Right cardiac atrium (tissue), 5 donors: ENCODE results near the gene ADAMTS14. TPM values are rescaled to one million over a fixed set of nuclear protein-coding genes. Genes with fewer than 3 reads are reported as not detected.

ENCODE experiments used
- ATAC-seq, 2 donors: fragments of 200-7000 bp; cut with Tn5 transposase; one replicate each; pipeline versions ENCODE4 v1.8.0 to v1.9.1; 2020; ENCODE audit warnings: moderate library complexity in 2 of 2, mild to moderate bottlenecking in 1 of 2
- DNase-seq, 3 donors: peaks; one replicate each; pipeline ENCODE4 v3.0.0-alpha.2; 2020
- H3K27ac ChIP-seq: one replicate; pipeline ENCODE4 v1.5.1; 2013; ENCODE audit warnings: mild to moderate bottlenecking, low read length, control low read depth, moderate library complexity
- H3K27me3 ChIP-seq: one replicate; pipeline ENCODE4 v1.6.1; 2013; ENCODE audit not compliant: control insufficient read depth, insufficient read depth
- H3K4me1 ChIP-seq: one replicate; pipeline ENCODE4 v1.6.1; 2013; ENCODE audit warnings: low read length; ENCODE audit not compliant: control insufficient read depth, insufficient read depth
- H3K4me3 ChIP-seq: one replicate; pipeline ENCODE4 v1.5.1; 2013; ENCODE audit warnings: low read length, control low read depth
- H3K9me3 ChIP-seq: one replicate; pipeline ENCODE4 v1.6.1; 2013; ENCODE audit warnings: low read length; ENCODE audit not compliant: control insufficient read depth
- WGBS: extraction: QIAGEN DNeasy Blood & Tissue Kit; methylation state at CpG from one replicate; pipeline ENCODE4 v1.1.7; 2013; 5-methylcytosine and 5-hydroxymethylcytosine counted together
- intact Hi-C, 4 donors: fragments of 100-400 bp; cut with DNase I; formaldehyde crosslinking; loops; one replicate each; pipeline versions ENCODE4 v1.11.0 to v1.14.0; 2022 to 2023
- polyA plus RNA-seq: library from polyadenylated mRNA; stranded (reverse); fragments of 200-250 nt; gene quantifications from one replicate; pipeline ENCODE4 v1.2.3, GENCODE V29; 2013
- total RNA-seq, 4 donors: library from RNA; stranded (reverse); fragmentation: NEBNext Ultra II Directional; extraction: Animal tissue kit (Norgen Biotek cat#: 25700); gene quantifications; one replicate each; pipeline ENCODE4 v1.2.1, GENCODE V29; 2021
- donor health status: healthy with polysubstance abuse.
- donor health status: DM: no; HTN: yes; CAD: no.
- donor health status: DM: no; HTN: no; CAD: no.
- donor health status: DM: no; HTN: yes; CAD: no; lungs with severe emphysema.
- donor health status: DM: yes; HTN: yes; CAD: no.

The ADAMTS14 gene
- total and polyA plus RNA-seq, 5 donors = 0.03 to 0.36 (median 0.14) TPM

DNA sequence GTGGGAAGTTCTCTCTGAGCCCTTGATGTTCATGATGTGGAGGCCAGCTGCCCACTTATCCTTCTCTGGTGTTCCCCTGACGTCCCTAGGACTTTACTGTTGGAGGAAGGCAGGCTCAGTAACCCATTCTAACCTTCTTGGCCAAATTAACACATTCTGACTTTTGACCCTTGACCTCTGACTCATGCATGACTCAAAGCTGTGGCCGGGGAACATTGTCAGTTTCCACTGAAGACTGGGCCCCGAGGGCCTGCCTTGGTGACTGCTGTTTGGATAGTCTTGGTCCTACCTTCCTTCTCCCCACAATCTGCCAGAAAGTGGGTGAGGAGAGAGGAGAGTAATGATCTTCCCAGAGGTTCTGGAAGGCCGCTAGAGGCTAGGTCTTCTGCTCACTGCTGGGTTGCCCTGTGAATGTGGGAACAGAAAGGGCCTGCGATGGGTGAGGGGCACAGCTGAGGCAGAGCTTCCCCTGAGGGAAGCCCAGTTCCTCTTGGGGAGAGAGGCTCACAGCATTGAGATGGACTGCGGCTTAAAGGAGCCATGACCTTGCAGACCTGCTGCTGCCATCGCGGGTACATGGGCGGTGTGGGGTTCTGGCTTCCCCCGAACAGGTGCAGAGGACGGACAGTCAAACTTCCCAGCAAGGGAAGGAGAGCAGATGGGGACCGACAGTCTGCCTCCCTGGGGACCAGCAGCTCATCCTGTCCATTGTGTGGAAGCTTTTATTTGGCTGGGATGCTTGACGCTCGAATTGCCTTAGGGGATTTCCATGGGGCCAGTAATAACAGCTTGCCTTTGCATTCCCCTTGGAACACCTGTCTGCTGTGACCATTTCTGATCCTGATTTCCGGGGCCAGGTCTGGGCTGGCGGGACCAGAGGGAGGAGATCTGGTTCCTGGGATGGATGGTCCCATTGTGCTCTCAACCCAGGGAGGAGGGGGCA lies 43.8 kb downstream of the ADAMTS14 start:
- no peak overlapping the region for H3K4me3 ChIP-seq
- WGBS = 65% methylated on average over 16 of the region's 16 CpGs
- H3K27ac ChIP-seq = no peak overlapping the region
- no peaks in the 10 kb centered on the region for H3K27me3 ChIP-seq
- H3K4me1 ChIP-seq = peaks cover 1% of the 10 kb centered on the region
- H3K9me3 ChIP-seq = no peaks in the 10 kb centered on the region
- intact Hi-C loops = no loop called here
- DNase-seq (no peak), ATAC-seq (peak in 1 of 2 donors; percentile 11)

DNA sequence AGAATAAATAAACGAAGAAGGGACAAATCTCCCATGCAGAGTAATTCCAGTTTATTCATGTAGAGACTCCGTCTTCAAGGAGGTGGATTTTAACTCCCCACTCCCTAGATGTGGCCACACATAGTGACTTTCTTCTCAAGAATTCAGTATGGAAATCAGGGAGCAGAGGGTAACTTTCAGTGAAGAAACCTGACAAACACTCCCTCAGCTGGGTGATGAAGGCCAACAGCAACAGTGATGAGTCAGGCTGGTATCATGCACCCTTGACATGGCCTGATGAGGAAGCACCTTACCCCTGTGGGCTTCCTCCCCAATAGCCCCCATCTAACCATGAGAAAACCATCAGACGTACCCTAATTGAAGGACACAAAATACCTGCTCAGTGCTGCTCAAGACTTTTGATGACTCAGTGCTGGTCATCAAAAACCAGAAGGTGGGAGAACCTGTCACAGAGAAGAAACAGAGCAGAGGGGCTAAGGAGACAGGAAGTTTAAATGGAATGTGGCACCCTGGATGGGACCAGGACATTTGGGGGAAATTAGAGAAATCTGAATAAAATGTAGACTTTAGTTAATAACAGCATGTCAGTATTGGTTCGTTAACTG lies 50.6 kb downstream of the ADAMTS14 start:
- DNase-seq (no peak), ATAC-seq (no peak)
- Histone ChIP-seq H3K27ac (no peak overlapping the region), H3K4me1 (no peaks in the 10 kb centered on the region), H3K4me3 (no peak overlapping the region), H3K9me3 (no peaks in the 10 kb centered on the region), H3K27me3 (no peaks in the 10 kb centered on the region)
- intact Hi-C loops = no loop called here
- WGBS = 95% methylated on average over 4 of the region's 4 CpGs

DNA sequence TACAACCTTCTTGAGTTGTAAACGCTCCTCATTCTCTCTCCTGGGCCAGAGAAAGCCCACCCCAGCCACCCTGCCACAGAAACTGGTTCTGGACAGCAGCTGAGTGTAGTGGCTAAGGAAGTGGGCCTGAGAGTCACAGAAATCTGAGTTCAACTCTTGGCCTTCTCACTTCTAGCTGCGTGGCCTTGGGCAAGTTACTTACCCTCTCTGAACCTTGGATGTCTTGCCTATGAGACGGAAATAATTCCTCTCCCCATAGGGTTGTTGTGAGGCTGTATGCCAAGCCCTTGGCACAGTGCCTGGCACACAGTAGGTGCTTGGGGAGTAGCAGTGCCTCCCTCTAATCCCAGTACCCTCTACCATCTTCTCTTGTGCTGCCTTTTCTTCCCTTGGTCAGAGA lies 51.5 kb downstream of the ADAMTS14 start:
- 97% methylated on average over 3 of the region's 3 CpGs for WGBS
- Histone ChIP-seq H3K4me1 (no peaks in the 10 kb centered on the region), H3K9me3 (no peaks in the 10 kb centered on the region), H3K27ac (no peak overlapping the region), H3K27me3 (no peaks in the 10 kb centered on the region), H3K4me3 (no peak overlapping the region)
- ATAC-seq (no peak), DNase-seq (peak in 1 of 3 donors; percentile 10)
- intact Hi-C loops = no loop called here

DNA sequence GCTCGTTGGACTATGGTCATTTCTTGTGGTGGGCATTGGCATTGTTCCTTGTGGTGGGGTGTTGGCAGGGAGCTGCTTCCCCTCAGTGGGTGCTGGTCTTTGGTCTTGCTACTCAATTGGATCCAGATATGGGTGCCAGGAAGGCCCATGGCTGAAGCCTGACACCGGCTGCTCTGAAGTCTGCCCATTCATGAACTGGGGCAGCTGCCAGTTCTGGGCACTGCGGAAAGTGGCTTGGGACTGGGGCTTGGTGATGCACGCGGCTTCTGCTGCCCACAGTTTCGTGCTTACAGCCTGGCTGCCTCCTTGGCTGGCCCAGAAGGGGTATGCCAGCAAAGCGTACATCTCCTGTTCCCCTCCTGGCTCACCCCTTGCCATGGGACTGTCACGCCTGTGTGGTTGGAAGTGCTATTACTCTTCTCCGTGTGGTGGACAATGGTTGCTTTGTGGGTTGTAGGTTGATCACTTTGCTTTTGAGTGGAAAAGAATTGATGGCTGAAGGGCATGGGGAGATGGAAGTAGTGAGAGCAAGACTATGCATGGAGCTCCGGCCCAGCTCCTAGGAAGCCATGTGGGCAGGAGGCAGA lies 54.7 kb downstream of the ADAMTS14 start:
- no peak overlapping the region for H3K27ac ChIP-seq
- ATAC-seq (no peak), DNase-seq (peak in 1 of 3 donors; percentile 15)
- no peaks in the 10 kb centered on the region for H3K4me1 ChIP-seq
- no peaks in the 10 kb centered on the region for H3K9me3 ChIP-seq
- no peak overlapping the region for H3K4me3 ChIP-seq
- intact Hi-C loops = no loop called here
- no peaks in the 10 kb centered on the region for H3K27me3 ChIP-seq
- WGBS = 87% methylated on average over 10 of the region's 10 CpGs

GRCh38 chr10:70728328-70728727 lies 56.0 kb downstream of the ADAMTS14 start:
- H3K27ac ChIP-seq = no peak overlapping the region
- intact Hi-C loops = no loop called here
- H3K9me3 ChIP-seq = no peaks in the 10 kb centered on the region
- no peak overlapping the region for H3K4me3 ChIP-seq
- peak in 1 of 2 donors; percentile 46 for ATAC-seq
- no peaks in the 10 kb centered on the region for H3K27me3 ChIP-seq
- 73% methylated on average over 2 of the region's 2 CpGs for WGBS
- no peak for DNase-seq
- H3K4me1 ChIP-seq = no peaks in the 10 kb centered on the region

DNA sequence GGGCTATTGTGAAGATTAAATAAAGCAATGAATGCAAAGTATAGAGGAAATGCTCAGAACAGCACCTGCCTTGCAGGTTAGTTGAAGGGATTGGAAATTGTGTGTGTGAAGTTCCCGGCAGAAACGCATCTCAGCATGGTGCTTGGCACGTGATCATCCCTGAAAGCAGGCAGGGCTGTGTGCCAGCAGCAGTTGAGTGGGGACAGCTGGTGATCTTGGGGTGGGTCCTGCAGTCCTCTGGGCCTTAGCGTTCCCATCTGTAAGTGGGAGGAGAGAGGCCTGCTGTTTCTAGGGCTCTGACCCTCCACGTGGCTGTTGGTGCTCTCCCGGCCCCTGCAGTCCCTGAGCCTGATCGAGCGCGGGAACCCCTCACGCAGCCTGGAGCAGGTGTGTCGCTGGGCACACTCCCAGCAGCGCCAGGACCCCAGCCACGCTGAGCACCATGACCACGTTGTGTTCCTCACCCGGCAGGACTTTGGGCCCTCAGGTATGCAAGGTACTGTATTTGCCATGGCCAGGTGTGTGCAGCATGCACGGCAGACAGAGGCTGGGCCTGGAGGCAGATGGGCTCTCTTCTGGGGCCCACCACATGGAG lies 57.6 kb downstream of the ADAMTS14 start:
- H3K4me1 ChIP-seq = no peaks in the 10 kb centered on the region
- no peak overlapping the region for H3K4me3 ChIP-seq
- WGBS = 66% methylated on average over 16 of the region's 16 CpGs
- H3K9me3 ChIP-seq = no peaks in the 10 kb centered on the region
- intact Hi-C loops = no loop called here
- ATAC-seq (peak in 1 of 2 donors; percentile 12), DNase-seq (peak in 1 of 3 donors; percentile 68)
- H3K27me3 ChIP-seq = no peaks in the 10 kb centered on the region
- H3K27ac ChIP-seq = no peak overlapping the region

GRCh38 chr10:70730955-70731354 lies 58.6 kb downstream of the ADAMTS14 start:
- Histone ChIP-seq H3K9me3 (no peaks in the 10 kb centered on the region), H3K27me3 (no peaks in the 10 kb centered on the region), H3K27ac (no peak overlapping the region), H3K4me1 (no peaks in the 10 kb centered on the region), H3K4me3 (no peak overlapping the region)
- DNase-seq (no peak), ATAC-seq (no peak)
- 88% methylated on average over 2 of the region's 2 CpGs for WGBS
- intact Hi-C loops = no loop called here

DNA sequence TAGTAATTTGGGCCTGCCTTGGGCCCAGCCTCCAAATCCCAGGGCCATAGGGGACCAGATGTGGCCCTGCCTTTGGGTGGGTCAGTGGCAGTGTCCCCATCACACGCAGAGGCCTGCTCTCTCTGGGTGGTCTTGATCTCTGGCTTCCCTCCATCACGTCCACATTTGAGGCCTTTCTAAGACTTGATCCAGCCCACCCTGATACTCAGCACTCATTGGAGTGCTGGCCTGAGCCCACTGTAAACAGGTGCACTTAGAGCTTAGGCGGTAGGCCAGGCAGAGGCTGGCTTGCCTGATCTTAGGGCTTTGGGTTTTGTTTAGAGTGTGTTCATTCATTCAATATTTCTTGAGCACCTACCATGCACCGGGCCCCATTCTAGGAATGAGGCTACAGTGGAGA lies 60.3 kb downstream of the ADAMTS14 start:
- Histone ChIP-seq H3K4me1 (no peaks in the 10 kb centered on the region), H3K9me3 (no peaks in the 10 kb centered on the region), H3K27ac (no peak overlapping the region), H3K4me3 (no peak overlapping the region), H3K27me3 (no peaks in the 10 kb centered on the region)
- ATAC-seq (no peak), DNase-seq (peak in 1 of 3 donors; percentile 4)
- intact Hi-C loops = no loop called here
- 96% methylated on average over 4 of the region's 4 CpGs for WGBS

DNA sequence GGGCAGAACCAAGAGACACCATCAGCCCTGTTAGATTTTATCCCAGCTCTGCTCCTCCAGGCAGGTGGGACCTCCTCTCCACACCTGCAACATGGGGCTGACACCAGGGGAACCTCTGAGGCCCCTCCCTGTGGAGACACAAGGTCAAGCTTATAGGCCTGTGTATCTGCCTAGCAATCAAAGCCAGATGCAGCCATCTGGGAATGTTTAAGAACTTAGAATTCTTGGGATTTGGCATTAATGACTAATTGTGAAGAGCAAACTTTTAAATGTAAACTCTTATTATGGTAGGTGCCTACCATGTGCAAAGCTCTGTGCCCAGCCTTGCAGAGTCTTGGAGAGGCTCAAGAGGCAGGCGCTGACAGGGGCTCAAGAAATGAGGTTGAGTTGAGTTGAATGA lies 60.7 kb downstream of the ADAMTS14 start:
- DNase-seq (no peak), ATAC-seq (no peak)
- WGBS = 100% methylated on average over 1 of the region's 1 CpG
- Histone ChIP-seq H3K9me3 (no peaks in the 10 kb centered on the region), H3K4me3 (no peak overlapping the region), H3K27ac (no peak overlapping the region), H3K27me3 (no peaks in the 10 kb centered on the region), H3K4me1 (no peaks in the 10 kb centered on the region)
- intact Hi-C loops = no loop called here

DNA sequence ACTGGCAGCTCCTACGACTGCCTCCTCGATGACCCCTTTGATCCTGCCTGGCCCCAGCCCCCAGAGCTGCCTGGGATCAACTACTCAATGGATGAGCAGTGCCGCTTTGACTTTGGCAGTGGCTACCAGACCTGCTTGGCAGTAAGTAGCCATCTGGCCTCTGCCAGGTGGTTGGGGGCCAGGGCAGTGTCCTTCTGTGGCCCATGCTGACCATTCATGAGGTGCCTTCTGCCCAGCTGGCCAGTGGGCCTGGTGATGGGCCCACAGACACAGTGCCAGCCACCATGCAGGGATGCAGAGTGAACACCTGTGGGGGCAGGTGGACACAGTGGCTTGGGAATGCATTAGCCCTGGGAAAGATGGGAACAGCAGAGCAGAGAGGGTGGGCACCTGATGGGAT lies 62.9 kb downstream of the ADAMTS14 start:
- Histone ChIP-seq H3K27ac (no peak overlapping the region), H3K4me3 (no peak overlapping the region), H3K9me3 (no peaks in the 10 kb centered on the region), H3K4me1 (no peaks in the 10 kb centered on the region), H3K27me3 (no peaks in the 10 kb centered on the region)
- DNase-seq (no peak), ATAC-seq (no peak)
- intact Hi-C loops = no loop called here
- 80% methylated on average over 3 of the region's 3 CpGs for WGBS

DNA sequence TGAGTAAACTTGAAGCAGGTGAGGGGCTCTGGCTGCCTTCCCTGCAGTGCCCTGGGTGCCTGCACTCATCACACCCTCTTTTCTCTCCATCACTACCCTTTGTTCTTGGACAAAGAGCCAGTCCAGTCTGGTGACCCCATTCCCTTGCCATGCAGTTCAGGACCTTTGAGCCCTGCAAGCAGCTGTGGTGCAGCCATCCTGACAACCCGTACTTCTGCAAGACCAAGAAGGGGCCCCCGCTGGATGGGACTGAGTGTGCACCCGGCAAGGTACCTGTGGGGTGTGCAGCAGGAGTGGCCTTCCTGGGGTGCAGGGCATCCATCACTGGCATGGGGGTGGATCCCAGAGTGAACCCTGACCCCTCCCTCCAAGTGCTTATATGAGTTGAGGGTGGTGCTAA lies 64.2 kb downstream of the ADAMTS14 start:
- Histone ChIP-seq H3K9me3 (no peaks in the 10 kb centered on the region), H3K4me3 (no peak overlapping the region), H3K27ac (no peak overlapping the region), H3K4me1 (no peaks in the 10 kb centered on the region), H3K27me3 (no peaks in the 10 kb centered on the region)
- ATAC-seq (no peak), DNase-seq (no peak)
- intact Hi-C loops = no loop called here
- WGBS = 98% methylated on average over 3 of the region's 3 CpGs
